OCI-LY1 (cell line): Measurements from ENCODE around the gene STAB1.

Experiments used
- EZH2 ChIP-seq: fragments of 200-600 bp; sonication (generic), shearing (Covaris generic); IDR thresholded peaks from 2 replicates; pipeline ENCODE4 v1.8.0; 2017; ENCODE audit warnings: borderline replicate concordance, mixed run types, mild to moderate bottlenecking, antibody characterized with exemption, low read length, moderate library complexity, mixed read lengths
- TF ChIP-seq, protein P1 (sequence below): fragments of 200-600 bp; sonication (generic), shearing (Covaris generic); IDR thresholded peaks from 2 replicates; pipeline ENCODE4 v1.5.1; 2017; ENCODE audit warnings: mild to moderate bottlenecking, antibody characterized with exemption, low read length, moderate library complexity, mixed read lengths

DNA sequence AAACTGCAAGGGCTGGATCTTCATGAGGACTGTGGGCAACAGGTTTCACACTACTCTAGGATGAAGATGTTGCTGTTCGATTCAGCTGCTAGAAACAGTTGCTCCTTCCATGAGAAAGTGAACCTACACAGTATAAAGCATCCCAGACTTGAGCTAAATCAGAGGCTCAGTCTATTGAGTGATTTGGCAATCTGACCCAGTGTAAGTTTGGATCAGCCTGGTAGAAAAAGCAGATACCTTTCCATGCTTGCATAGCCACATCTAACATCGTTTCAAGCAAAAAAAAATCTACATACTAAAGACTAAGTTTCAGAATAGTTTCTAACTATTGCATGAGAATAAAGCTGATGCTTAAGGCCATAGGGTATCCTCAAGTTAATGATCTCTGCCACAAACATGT is 45.9 kb downstream of the STAB1 start:
- TF ChIP-seq, protein P1, sequence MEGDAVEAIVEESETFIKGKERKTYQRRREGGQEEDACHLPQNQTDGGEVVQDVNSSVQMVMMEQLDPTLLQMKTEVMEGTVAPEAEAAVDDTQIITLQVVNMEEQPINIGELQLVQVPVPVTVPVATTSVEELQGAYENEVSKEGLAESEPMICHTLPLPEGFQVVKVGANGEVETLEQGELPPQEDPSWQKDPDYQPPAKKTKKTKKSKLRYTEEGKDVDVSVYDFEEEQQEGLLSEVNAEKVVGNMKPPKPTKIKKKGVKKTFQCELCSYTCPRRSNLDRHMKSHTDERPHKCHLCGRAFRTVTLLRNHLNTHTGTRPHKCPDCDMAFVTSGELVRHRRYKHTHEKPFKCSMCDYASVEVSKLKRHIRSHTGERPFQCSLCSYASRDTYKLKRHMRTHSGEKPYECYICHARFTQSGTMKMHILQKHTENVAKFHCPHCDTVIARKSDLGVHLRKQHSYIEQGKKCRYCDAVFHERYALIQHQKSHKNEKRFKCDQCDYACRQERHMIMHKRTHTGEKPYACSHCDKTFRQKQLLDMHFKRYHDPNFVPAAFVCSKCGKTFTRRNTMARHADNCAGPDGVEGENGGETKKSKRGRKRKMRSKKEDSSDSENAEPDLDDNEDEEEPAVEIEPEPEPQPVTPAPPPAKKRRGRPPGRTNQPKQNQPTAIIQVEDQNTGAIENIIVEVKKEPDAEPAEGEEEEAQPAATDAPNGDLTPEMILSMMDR: no peak
- TF ChIP-seq EZH2: no peak
